ENCODE measurements around the gene MMP24.
"Not testable (repeated sequence)": the region's sequence is repeated elsewhere in the genome, so short reads cannot be mapped to it uniquely, and the experiment has no call there.

MMP24 gene

DNA sequence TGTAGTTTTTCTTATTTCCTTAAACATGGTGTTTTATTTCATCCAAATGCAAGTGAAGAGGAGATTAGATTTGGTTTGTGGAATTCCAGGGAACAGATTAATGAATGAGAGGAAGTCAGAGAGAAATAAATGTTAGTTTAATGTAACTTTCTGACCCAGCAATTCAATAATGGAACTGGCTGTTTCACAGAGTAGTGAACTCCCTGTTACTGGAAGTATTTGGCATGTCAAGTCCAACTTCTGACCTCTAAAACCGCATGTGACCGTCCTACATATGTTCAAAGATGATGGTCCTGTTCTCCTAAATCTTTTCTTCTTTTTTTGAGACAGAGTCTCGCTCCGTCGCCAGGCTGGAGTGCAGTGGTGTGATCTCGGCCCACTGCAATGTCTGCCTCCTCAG, 35.9 kb upstream of the MMP24 start:
- Histone ChIP-seq H3K79me2 (ENCODE audit: control insufficient read depth, low read length) (no peaks in the 10 kb centered on the region), H3F3A (ENCODE audit: control insufficient read depth, insufficient read depth) (no peaks in the 10 kb centered on the region), H3K4me3 (ENCODE audit: low read length) (no peak overlapping the region), H3K9me2 (replicated peaks; ENCODE audit: control insufficient read depth, low read length) (no peaks in the 10 kb centered on the region), H3K36me3 (ENCODE audit: control insufficient read depth, low read length) (no peaks in the 10 kb centered on the region), H3K4me2 (ENCODE audit: low read length) (no peak overlapping the region), H3K9me3 (ENCODE audit: control insufficient read depth, insufficient read depth, low read length) (no peaks in the 10 kb centered on the region), H3K27ac (ENCODE audit: low read depth, low read length) (no peak overlapping the region), H3K27me3 (ENCODE audit: control insufficient read depth, low read length) (peaks cover 8% of the 10 kb centered on the region), H4K20me1 (ENCODE audit: control insufficient read depth, insufficient read depth, low read depth, low read length) (no peaks in the 10 kb centered on the region), H3K4me1 (ENCODE audit: control insufficient read depth, low read length) (no peaks in the 10 kb centered on the region)
- TF ChIP-seq, protein P1, sequence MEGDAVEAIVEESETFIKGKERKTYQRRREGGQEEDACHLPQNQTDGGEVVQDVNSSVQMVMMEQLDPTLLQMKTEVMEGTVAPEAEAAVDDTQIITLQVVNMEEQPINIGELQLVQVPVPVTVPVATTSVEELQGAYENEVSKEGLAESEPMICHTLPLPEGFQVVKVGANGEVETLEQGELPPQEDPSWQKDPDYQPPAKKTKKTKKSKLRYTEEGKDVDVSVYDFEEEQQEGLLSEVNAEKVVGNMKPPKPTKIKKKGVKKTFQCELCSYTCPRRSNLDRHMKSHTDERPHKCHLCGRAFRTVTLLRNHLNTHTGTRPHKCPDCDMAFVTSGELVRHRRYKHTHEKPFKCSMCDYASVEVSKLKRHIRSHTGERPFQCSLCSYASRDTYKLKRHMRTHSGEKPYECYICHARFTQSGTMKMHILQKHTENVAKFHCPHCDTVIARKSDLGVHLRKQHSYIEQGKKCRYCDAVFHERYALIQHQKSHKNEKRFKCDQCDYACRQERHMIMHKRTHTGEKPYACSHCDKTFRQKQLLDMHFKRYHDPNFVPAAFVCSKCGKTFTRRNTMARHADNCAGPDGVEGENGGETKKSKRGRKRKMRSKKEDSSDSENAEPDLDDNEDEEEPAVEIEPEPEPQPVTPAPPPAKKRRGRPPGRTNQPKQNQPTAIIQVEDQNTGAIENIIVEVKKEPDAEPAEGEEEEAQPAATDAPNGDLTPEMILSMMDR (IDR thresholded peaks at IDR 0.05; ENCODE audit: low read depth, low read length, poor library complexity, severe bottlenecking) = no peak
- TF ChIP-seq EZH2phosphoT487 (IDR thresholded peaks at IDR 0.05; ENCODE audit: borderline replicate concordance, low read length) = no peak

DNA sequence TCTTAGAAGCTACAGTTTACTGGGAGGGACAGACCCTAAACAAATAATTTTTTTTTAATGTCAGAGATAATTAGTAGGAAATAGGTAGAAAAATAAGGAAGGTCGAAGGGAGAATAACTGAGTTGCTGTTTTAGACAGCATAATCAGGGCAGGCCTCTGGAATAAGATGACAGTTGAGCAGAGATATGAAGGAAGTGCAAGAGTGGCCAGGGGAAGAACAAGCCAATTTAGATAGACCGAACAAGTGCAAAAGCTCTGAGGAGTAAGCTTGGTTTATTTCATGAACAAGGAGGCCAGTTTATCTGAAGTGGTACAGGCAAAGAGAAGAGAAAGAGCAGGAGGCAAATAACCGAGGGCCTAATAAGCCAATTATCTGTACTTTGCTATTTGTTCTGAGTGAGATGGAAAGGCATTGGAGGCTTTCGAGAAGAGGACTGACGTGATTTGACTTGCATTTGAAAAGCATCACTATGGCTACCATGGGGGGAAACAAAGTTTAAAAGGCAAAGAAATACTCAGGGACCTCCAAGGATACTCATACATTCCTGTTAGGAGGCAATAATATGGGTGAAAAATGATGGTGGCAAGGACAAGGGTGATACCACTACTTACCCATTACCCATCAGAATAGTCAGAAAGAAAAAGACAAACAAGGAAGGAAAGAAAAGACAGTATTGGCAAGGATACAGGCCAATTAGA, 34.9 kb upstream of the MMP24 start:
- no peak overlapping the region for H3K27ac ChIP-seq (ENCODE audit: low read depth, low read length)
- TF ChIP-seq EZH2phosphoT487 (IDR thresholded peaks at IDR 0.05; ENCODE audit: borderline replicate concordance, low read length) = no peak
- TF ChIP-seq, protein P1 (IDR thresholded peaks at IDR 0.05; ENCODE audit: low read depth, low read length, poor library complexity, severe bottlenecking) = no peak
- H3K36me3 ChIP-seq (ENCODE audit: control insufficient read depth, low read length) = no peaks in the 10 kb centered on the region
- no peaks in the 10 kb centered on the region for H4K20me1 ChIP-seq (ENCODE audit: control insufficient read depth, insufficient read depth, low read depth, low read length)
- H3K9me2 ChIP-seq (replicated peaks; ENCODE audit: control insufficient read depth, low read length) = no peaks in the 10 kb centered on the region
- H3K4me2 ChIP-seq (ENCODE audit: low read length) = no peak overlapping the region
- H3F3A ChIP-seq (ENCODE audit: control insufficient read depth, insufficient read depth) = no peaks in the 10 kb centered on the region
- peaks cover 4% of the 10 kb centered on the region; the same call in 1 of the 2 replicates for H3K9me3 ChIP-seq (ENCODE audit: control insufficient read depth, insufficient read depth, low read length)
- no peaks in the 10 kb centered on the region for H3K79me2 ChIP-seq (ENCODE audit: control insufficient read depth, low read length)
- H3K4me1 ChIP-seq (ENCODE audit: control insufficient read depth, low read length) = no peaks in the 10 kb centered on the region
- H3K4me3 ChIP-seq (ENCODE audit: low read length) = no peak overlapping the region
- peaks cover 8% of the 10 kb centered on the region for H3K27me3 ChIP-seq (ENCODE audit: control insufficient read depth, low read length)

DNA sequence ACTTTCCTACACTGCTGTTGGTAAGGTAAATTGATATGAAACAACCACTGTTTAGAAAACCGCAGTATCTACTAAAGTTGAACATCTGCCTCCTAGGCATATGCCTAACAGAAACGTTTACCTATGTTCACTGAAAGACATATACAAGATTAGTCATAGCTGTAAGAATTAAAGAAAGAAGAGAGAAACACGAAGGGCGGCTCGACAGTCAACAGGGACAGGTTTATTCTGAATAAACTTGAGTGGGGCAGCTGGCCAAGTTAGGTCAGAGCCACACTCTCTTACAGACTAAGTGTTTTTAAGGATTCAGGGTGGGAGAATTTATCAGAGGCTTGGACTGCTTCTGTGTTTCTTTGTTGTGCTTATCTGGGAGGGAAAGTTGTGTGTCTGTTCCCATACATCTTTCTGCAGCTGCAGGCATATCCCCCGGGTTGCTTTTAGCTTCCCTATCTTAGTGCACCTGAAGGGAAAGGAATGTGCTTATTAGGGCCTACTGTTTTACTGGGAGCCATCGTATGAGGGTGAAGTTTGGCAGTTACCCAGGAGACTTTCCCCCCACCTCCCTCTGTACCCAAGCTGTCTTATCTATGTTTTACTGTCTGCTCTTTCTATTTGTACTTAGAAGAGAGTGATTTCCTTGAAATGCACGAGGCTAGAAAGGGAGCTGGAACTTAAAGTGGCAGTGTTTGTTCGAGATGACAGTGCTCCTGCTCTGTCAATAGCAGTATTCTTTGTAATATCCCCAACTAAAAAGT, 34.2 kb upstream of the MMP24 start:
- Histone ChIP-seq H3F3A (ENCODE audit: control insufficient read depth, insufficient read depth) (no peaks in the 10 kb centered on the region), H3K9me3 (ENCODE audit: control insufficient read depth, insufficient read depth, low read length) (peaks cover 6% of the 10 kb centered on the region; the same call in 1 of the 2 replicates), H3K4me2 (ENCODE audit: low read length) (no peak overlapping the region), H3K79me2 (ENCODE audit: control insufficient read depth, low read length) (no peaks in the 10 kb centered on the region), H4K20me1 (ENCODE audit: control insufficient read depth, insufficient read depth, low read depth, low read length) (no peaks in the 10 kb centered on the region), H3K4me3 (ENCODE audit: low read length) (no peak overlapping the region), H3K9me2 (replicated peaks; ENCODE audit: control insufficient read depth, low read length) (no peaks in the 10 kb centered on the region), H3K27me3 (ENCODE audit: control insufficient read depth, low read length) (peaks cover 8% of the 10 kb centered on the region), H3K36me3 (ENCODE audit: control insufficient read depth, low read length) (no peaks in the 10 kb centered on the region), H3K27ac (ENCODE audit: low read depth, low read length) (no peak overlapping the region), H3K4me1 (ENCODE audit: control insufficient read depth, low read length) (no peaks in the 10 kb centered on the region)
- TF ChIP-seq EZH2phosphoT487 (IDR thresholded peaks at IDR 0.05; ENCODE audit: borderline replicate concordance, low read length) = no peak
- TF ChIP-seq, protein P1 (IDR thresholded peaks at IDR 0.05; ENCODE audit: low read depth, low read length, poor library complexity, severe bottlenecking) = no peak

DNA sequence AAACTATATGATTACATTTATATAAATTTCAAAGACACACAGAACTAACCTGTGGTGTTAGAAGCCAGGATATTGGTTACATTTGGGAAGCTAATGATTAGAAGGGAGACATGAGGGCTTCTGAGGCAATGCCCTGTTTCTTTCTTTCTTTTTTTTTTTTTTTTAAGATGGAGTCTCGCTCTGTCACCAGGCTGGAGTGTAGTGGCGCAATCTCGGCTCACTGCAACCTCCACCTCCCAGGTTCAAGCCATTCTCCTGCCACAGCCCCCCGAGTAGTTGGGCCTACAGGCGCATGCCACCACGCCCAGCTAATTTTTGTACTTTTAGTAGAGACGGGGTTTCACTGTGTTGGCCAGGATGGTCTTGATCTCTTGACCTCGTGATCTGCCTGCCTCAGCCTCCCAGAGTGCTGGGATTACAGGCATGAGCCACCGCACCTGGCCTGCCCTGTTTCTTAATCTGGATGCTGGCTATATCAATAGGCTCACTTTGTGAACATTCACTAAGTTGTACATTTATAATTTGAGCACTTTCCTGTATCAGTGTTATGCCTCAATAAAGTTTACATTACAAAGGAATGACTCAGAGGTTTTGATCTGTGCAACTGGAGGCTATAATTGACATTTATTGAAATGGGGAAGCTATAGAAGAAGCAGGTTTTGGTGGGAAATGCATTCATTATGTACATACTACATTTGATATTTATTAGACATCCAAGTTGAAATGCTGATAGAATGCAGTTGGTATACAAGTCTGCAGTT, 33.3 kb upstream of the MMP24 start:
- H3K27me3 ChIP-seq (ENCODE audit: control insufficient read depth, low read length); H3F3A ChIP-seq (ENCODE audit: control insufficient read depth, insufficient read depth); H4K20me1 ChIP-seq (ENCODE audit: control insufficient read depth, insufficient read depth, low read depth, low read length); H3K9me2 ChIP-seq (replicated peaks; ENCODE audit: control insufficient read depth, low read length); H3K9me3 ChIP-seq (ENCODE audit: control insufficient read depth, insufficient read depth, low read length); H3K27ac ChIP-seq (ENCODE audit: low read depth, low read length); H3K36me3 ChIP-seq (ENCODE audit: control insufficient read depth, low read length); H3K79me2 ChIP-seq (ENCODE audit: control insufficient read depth, low read length); H3K4me2 ChIP-seq (ENCODE audit: low read length); H3K4me1 ChIP-seq (ENCODE audit: control insufficient read depth, low read length); H3K4me3 ChIP-seq (ENCODE audit: low read length): not testable (repeated sequence)

All from DOHH2 (cell line).